DND-41 (cell line): Measurements from ENCODE around the gene SH3RF3.

ENCODE experiments used
- CTCF ChIP-seq: IDR thresholded peaks from 2 replicates; pipeline ENCODE4 v1.5.1; 2012; ENCODE audit warnings: borderline replicate concordance, low read length, moderate library complexity, mild to moderate bottlenecking; ENCODE audit not compliant: poor library complexity, severe bottlenecking; ENCODE audit errors: extremely low read depth
- EZH2 ChIP-seq: IDR thresholded peaks from 3 replicates; pipeline ENCODE4 v1.6.1; 2012; ENCODE audit warnings: borderline replicate concordance, low read depth, mild to moderate bottlenecking, moderate library complexity, low read length, inconsistent platforms; ENCODE audit not compliant: severe bottlenecking

GRCh38 chr2:109430329-109430636, 301.3 kb downstream of the SH3RF3 start:
- TF ChIP-seq CTCF (no peak), EZH2 (no peak)
